HEK293T (cell line): Measurements from ENCODE around the gene SLC23A1.

Experiments
- CTCF ChIA-PET: fragments of 350-600 bp; formaldehyde crosslinking; extraction: SDS; loops from one replicate; lab custom pipeline; 2021; ENCODE audit warnings: antibody characterized with exemption, inconsistent platforms; lab: Yijun Ruan, JAX
- POLR2A ChIA-PET: fragments of 350-600 bp; formaldehyde crosslinking; extraction: SDS; loops from one replicate; lab custom pipeline; 2020; ENCODE audit warnings: antibody characterized with exemption, inconsistent platforms; lab: Yijun Ruan, JAX
- DNase-seq: peaks from one replicate; pipeline ENCODE4 v3.0.0; 2012; ENCODE audit warnings: mixed read lengths; ENCODE audit errors: extremely low spot score
- ARNT ChIP-seq: fragments of 450-650 bp; IDR thresholded peaks from 2 replicates; pipeline ENCODE4 v1.6.1; 2017; ENCODE audit warnings: mild to moderate bottlenecking
- BHLHE40 ChIP-seq: fragments of 450-650 bp; IDR thresholded peaks from 2 replicates; pipeline ENCODE4 v1.6.1; 2016; ENCODE audit warnings: mild to moderate bottlenecking, moderate library complexity, borderline replicate concordance
- CTBP1 ChIP-seq: fragments of 450-650 bp; IDR thresholded peaks from 2 replicates; pipeline ENCODE4 v1.6.1; 2016; ENCODE audit warnings: borderline replicate concordance
- ELF4 ChIP-seq: fragments of 450-650 bp; IDR thresholded peaks from 2 replicates; pipeline ENCODE4 v1.6.1; 2017; ENCODE audit warnings: antibody characterized with exemption
- FOXA1 ChIP-seq: fragments of 450-650 bp; IDR thresholded peaks from 2 replicates; pipeline ENCODE4 v1.6.1; 2016; ENCODE audit warnings: mild to moderate bottlenecking
- FOXK2 ChIP-seq: fragments of 450-650 bp; IDR thresholded peaks from 2 replicates; pipeline ENCODE4 v1.6.1; 2016; ENCODE audit warnings: mild to moderate bottlenecking
- FOXM1 ChIP-seq: fragments of 450-650 bp; IDR thresholded peaks from 2 replicates; pipeline ENCODE4 v1.6.1; 2017; ENCODE audit warnings: mild to moderate bottlenecking, borderline replicate concordance
- HDGF ChIP-seq: fragments of 450-650 bp; IDR thresholded peaks from 2 replicates; pipeline ENCODE4 v1.6.1; 2017; ENCODE audit warnings: antibody characterized with exemption, borderline replicate concordance
- L3MBTL2 ChIP-seq: fragments of 450-650 bp; conservative IDR thresholded peaks from 2 replicates; pipeline ENCODE4 v1.6.1; 2016; ENCODE audit warnings: mild to moderate bottlenecking
- LEF1 ChIP-seq: fragments of 450-650 bp; IDR thresholded peaks from 2 replicates; pipeline ENCODE4 v1.6.1; 2017; ENCODE audit warnings: mild to moderate bottlenecking, borderline replicate concordance
- NFRKB ChIP-seq: fragments of 450-650 bp; IDR thresholded peaks from 2 replicates; pipeline ENCODE4 v1.6.1; 2016; ENCODE audit warnings: mild to moderate bottlenecking, moderate library complexity
- PKNOX1 ChIP-seq: fragments of 450-650 bp; IDR thresholded peaks from 2 replicates; pipeline ENCODE4 v1.6.1; 2016
- SP1 ChIP-seq: fragments of 450-650 bp; IDR thresholded peaks from 2 replicates; pipeline ENCODE4 v1.6.1; 2017
- SUZ12 ChIP-seq: fragments of 450-650 bp; IDR thresholded peaks from 2 replicates; pipeline ENCODE4 v1.6.1; 2016; ENCODE audit warnings: mild to moderate bottlenecking
- TARDBP ChIP-seq: fragments of 450-650 bp; IDR thresholded peaks from 2 replicates; pipeline ENCODE4 v1.6.1; 2016
- ZNF384 ChIP-seq: fragments of 450-650 bp; IDR thresholded peaks from 2 replicates; pipeline ENCODE4 v1.6.1; 2016

SLC23A1 gene

GRCh38 chr5:139419226-139420192 lies 36.4 kb upstream of the SLC23A1 start:
- no peak for DNase-seq
- TF ChIP-seq HDGF, result no peak
- TF ChIP-seq PKNOX1, result no peak
- no peak for TF ChIP-seq FOXA1
- TF ChIP-seq FOXK2, result no peak
- no peak for TF ChIP-seq NFRKB
- no peak for TF ChIP-seq SUZ12
- TF ChIP-seq ZNF384, result no peak
- TF ChIP-seq LEF1, result no peak
- TF ChIP-seq CTBP1, result no peak
- no peak for TF ChIP-seq ELF4
- TF ChIP-seq FOXM1, result no peak
- TF ChIP-seq BHLHE40, result no peak
- TF ChIP-seq ARNT, result no peak
- CTCF ChIA-PET, result interaction anchor here (0.6 to 6.6 kb wide), 3 partner anchors 18 to 232 kb away, joined by 3 to 71 read pairs (median 5); no protein-coding TSS in a partner anchor
- POLR2A ChIA-PET, result interaction anchor here (0.7 to 1.9 kb wide), 2 partner anchors 20 to 98 kb away, joined by 5 to 7 read pairs; partner anchors contain the start of gene DNAJC18

GRCh38 chr5:139418793-139419192 lies 35.7 kb upstream of the SLC23A1 start:
- TF ChIP-seq ELF4 (no peak), SUZ12 (no peak), ARNT (no peak), FOXA1 (no peak), HDGF (no peak)
- DNase-seq, result no peak
- POLR2A ChIA-PET, result no interaction called here
- CTCF ChIA-PET, result interaction anchor here (6.6 kb wide), 1 partner anchor 95 kb away, joined by 71 read pairs; no protein-coding TSS in a partner anchor

- no peak for DNase-seq
- CTCF ChIA-PET, result no interaction called here
- POLR2A ChIA-PET, result no interaction called here
- TF ChIP-seq CTBP1, result no peak
- TF ChIP-seq ARNT, result no peak
- no peak for TF ChIP-seq FOXM1
- TF ChIP-seq L3MBTL2, result no peak
- no peak for TF ChIP-seq ELF4
- no peak for TF ChIP-seq TARDBP
These were observed 34.1 kb upstream of the SLC23A1 start for GRCh38 chr5:139417214-139417613.

- DNase-seq, result no peak
- ChIA-PET POLR2A (no interaction called here), CTCF (no interaction called here)
- TF ChIP-seq SP1, result no peak
- no peak for TF ChIP-seq PKNOX1
- TF ChIP-seq TARDBP, result no peak
- no peak for TF ChIP-seq FOXK2
- no peak for TF ChIP-seq ARNT
- no peak for TF ChIP-seq NFRKB
- TF ChIP-seq LEF1, result no peak
- no peak for TF ChIP-seq FOXA1
- no peak for TF ChIP-seq FOXM1
- TF ChIP-seq HDGF, result no peak
- no peak for TF ChIP-seq SUZ12
- no peak for TF ChIP-seq ELF4
These were observed 33.6 kb upstream of the SLC23A1 start for GRCh38 chr5:139416651-139417050.

- DNase-seq, result no peak
- ChIA-PET POLR2A (no interaction called here), CTCF (no interaction called here)
- no peak for TF ChIP-seq FOXK2
- TF ChIP-seq PKNOX1, result no peak
- no peak for TF ChIP-seq TARDBP
These were observed 32.8 kb upstream of the SLC23A1 start for GRCh38 chr5:139415869-139416268.

- CTCF ChIA-PET, result no interaction called here
- no peak for TF ChIP-seq SUZ12
- TF ChIP-seq CTBP1, result no peak
- no peak for TF ChIP-seq L3MBTL2
- TF ChIP-seq LEF1, result no peak
- TF ChIP-seq SP1, result no peak
- TF ChIP-seq BHLHE40, result no peak
- TF ChIP-seq FOXM1, result no peak
- TF ChIP-seq FOXA1, result no peak
- no peak for TF ChIP-seq ELF4
- no peak for TF ChIP-seq ARNT
- TF ChIP-seq FOXK2, result no peak
- no peak for TF ChIP-seq PKNOX1
- TF ChIP-seq HDGF, result no peak
- TF ChIP-seq NFRKB, result no peak
- TF ChIP-seq ZNF384, result no peak
- no peak for TF ChIP-seq TARDBP
- no peak for DNase-seq
- POLR2A ChIA-PET, result no interaction called here
These were observed 32.2 kb upstream of the SLC23A1 start for GRCh38 chr5:139415221-139415861.
